GM12892 (cell line): ENCODE data around the gene OGFOD3.

Source experiments
- POLR2A ChIP-seq: IDR thresholded peaks from 2 replicates; pipeline ENCODE4 v1.6.1; 2011; ENCODE audit warnings: low read depth, low read length, control low read depth
- POLR2AphosphoS5 ChIP-seq: IDR thresholded peaks from 2 replicates; pipeline ENCODE4 v1.6.1; 2011; ENCODE audit warnings: low read depth, low read length, control low read depth

- TF ChIP-seq POLR2AphosphoS5 (no peak), POLR2A (no peak)
These were observed 43.6 kb downstream of the OGFOD3 start for GRCh38 chr17:82374626-82375331.
